Astrocyte of the spinal cord (primary cell): Measurements from ENCODE around the gene RRP7A.
"Not testable (repeated sequence)": the region's sequence is repeated elsewhere in the genome, so short reads cannot be mapped to it uniquely, and the experiment has no call there.

Source experiments
- DNase-seq: peaks from one replicate; pipeline ENCODE4 v3.0.0; 2011; ENCODE audit warnings: low read depth, low spot score
- H3K4me3 ChIP-seq: 2 replicates; pipeline ENCODE4 v1.5.1; 2011; ENCODE audit warnings: low read depth, mild to moderate bottlenecking, low read length, moderate library complexity
- in situ Hi-C: cut with HindIII; loops from 2 replicates; pipeline ENCODE4 v1.10.0; 2017; ENCODE audit warnings: low sequenced_read_pairs
- TF ChIP-seq, protein P1 (sequence below): IDR thresholded peaks from 2 replicates; pipeline ENCODE4 v1.5.1; 2012; ENCODE audit warnings: low read depth, mild to moderate bottlenecking, low read length, inconsistent platforms

RRP7A gene

DNA sequence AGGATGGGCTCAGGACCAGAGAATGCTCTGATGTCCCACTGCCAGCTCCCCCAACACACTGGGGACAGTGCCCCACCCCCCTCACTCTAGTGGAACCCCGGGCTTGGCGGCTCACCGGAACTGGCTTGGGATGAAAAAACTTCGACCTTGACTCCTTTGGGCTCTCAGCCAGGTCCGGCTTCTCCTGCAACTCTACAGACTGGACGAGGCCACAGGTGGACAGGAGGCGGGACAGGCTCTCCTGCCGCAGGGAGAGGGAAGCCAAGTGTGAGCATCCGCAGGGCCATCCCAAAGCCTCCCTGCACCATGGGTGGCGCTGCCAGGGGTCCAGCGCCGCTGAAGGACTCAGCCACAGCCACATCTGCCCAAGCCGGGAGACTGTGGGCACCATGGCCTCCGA lies 3.7 kb downstream of the RRP7A start:
- H3K4me3 ChIP-seq = no peak overlapping the region
- TF ChIP-seq, protein P1, sequence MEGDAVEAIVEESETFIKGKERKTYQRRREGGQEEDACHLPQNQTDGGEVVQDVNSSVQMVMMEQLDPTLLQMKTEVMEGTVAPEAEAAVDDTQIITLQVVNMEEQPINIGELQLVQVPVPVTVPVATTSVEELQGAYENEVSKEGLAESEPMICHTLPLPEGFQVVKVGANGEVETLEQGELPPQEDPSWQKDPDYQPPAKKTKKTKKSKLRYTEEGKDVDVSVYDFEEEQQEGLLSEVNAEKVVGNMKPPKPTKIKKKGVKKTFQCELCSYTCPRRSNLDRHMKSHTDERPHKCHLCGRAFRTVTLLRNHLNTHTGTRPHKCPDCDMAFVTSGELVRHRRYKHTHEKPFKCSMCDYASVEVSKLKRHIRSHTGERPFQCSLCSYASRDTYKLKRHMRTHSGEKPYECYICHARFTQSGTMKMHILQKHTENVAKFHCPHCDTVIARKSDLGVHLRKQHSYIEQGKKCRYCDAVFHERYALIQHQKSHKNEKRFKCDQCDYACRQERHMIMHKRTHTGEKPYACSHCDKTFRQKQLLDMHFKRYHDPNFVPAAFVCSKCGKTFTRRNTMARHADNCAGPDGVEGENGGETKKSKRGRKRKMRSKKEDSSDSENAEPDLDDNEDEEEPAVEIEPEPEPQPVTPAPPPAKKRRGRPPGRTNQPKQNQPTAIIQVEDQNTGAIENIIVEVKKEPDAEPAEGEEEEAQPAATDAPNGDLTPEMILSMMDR = no peak
- DNase-seq = no peak
- in situ Hi-C loops = no loop called here

DNA sequence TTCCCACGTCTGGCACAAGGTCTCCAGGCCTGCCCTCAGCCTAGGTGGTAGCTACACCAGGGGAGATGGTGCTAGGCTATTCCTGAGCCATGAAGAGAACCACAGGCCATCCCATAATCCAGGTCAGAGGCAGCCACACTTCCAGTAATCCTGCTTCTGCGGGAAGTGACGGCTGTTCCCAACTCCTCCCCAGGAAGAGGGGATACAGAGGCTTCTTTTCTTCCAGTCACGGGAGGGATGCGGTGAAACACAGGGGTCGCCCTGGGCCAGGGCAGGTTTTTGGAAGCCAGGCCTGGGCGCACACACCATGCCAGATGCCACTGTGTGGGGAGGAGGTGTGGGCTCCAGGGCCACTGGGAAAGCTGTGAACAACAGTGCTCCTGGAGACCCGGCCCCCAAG lies 4.3 kb downstream of the RRP7A start:
- in situ Hi-C loops, DNase-seq, H3K4me3 ChIP-seq: not testable (repeated sequence)

DNA sequence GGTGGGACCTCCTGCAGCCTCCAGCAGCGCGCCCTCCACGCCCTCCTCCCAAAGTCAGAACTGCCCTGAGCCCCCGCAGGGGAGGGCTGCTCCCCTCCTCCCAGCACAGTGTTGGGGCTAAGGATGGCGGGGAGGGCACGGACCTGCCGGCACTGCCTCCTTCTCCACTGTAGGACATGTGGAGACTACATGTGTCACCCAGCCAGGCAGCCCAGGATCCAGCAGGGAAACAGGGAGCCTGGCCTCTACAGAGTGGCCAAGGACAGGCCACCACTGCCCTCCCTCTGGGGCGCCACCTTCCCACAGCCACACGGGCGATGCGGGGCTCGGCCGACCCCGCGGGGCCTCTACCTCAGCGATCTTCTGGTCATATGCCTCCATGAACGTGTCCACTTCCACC lies 5.3 kb downstream of the RRP7A start:
- DNase-seq, H3K4me3 ChIP-seq, in situ Hi-C loops: not testable (repeated sequence)

DNA sequence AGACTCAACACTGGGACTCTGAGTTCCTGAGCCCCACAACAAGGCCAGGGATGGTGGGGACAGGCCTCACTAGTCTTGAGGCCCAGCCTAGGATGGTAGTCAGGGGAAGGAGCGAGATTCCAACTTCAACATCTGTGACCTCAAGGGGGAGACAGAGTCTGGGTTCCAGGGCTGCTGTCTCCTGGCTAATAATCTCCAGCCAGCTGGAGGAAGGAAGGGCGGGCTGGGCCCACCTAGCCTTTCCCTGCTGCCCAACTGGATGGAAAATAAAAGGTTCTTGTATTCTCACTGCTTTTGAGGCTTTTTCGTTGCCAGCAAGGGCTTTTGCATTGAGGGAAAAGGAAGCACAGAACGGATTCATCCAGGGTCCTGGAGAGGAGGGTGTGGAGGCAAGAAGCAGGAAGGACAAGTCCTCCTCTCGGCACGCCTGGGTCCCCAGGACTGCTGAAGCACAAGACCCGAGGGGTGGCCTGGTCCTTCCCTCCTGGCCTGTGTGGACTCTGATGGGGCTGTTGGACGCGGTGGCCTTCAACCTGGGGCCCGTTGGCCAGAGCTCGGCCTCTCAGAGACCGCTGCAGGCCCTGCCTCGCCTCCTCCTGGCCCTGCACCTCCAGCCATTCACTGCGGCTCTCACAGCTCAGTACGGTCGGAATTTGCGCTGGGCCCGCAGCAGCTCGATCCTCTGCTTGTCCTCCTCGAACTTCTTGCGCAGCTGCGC lies 7.2 kb downstream of the RRP7A start:
- in situ Hi-C loops, H3K4me3 ChIP-seq: not testable (repeated sequence)
- TF ChIP-seq, protein P1 = peak; percentile 27
- DNase-seq = peak; percentile 36

DNA sequence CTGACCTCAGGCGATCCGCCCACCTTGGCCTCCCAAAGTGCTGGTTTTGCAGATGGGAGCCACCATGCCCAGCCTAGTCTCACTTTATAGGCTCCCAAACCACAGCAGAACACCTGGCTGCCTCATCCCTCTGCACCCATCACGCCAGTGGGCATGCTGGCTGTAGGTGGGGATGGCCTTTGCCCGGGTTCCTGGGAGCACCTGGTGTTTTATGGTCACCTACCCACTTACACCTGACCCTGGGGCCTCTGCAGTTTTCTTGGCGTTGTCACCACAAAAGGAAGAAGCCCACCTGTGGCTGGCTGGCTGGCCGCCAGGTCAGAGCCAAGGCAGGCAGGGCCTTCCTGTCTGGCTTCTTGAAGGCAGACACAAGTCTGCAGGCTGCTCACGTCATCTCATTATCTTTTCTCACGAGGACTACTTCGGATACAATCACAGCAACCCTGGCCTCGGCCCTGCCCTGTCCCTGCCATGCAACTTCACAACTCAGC lies 8.2 kb downstream of the RRP7A start:
- DNase-seq = no peak
- no peak overlapping the region for H3K4me3 ChIP-seq
- in situ Hi-C loops = no loop called here
- TF ChIP-seq, protein P1 = no peak

DNA sequence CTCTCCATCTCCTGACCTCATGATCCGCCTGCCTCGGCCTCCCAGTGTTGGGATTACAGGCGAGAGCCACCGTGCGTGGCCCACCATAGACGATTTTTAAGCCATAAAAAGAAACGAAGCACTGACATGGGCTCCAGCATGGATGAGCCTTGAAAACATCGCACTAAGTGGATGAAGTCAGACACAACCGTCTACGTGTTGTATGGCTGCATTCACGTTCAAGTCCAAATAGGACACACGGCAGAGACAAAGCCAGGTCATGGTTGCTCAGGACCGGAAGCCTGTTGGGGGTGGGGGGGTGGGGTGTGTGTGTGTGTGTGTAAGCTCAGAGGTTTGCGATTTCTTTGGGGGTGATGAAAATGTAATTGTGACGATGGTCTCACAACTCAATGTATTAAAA lies 10.0 kb downstream of the RRP7A start:
- in situ Hi-C loops = no loop called here
- no peak overlapping the region for H3K4me3 ChIP-seq
- TF ChIP-seq, protein P1 = no peak
- DNase-seq = no peak

DNA sequence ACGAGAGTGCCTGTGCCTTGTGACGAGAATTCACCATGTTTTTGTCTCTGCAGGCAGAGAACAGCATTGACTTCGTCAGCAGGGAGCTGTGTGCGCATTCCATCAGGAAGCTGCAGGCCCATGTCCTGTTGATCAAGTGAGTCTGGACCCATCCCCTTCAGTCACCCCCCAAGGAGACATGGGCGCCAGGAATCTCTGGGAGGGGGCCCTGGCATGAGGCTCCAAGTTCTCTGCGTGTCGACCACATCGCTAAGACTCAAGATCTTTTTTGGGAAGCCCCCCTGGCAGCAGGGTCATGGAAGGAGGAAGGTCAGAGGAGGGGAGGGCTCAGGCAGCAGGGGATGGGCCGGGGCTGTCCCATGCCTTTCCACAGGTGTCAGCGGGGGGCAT lies 10.6 kb downstream of the RRP7A start:
- DNase-seq, H3K4me3 ChIP-seq, in situ Hi-C loops: not testable (repeated sequence)

DNA sequence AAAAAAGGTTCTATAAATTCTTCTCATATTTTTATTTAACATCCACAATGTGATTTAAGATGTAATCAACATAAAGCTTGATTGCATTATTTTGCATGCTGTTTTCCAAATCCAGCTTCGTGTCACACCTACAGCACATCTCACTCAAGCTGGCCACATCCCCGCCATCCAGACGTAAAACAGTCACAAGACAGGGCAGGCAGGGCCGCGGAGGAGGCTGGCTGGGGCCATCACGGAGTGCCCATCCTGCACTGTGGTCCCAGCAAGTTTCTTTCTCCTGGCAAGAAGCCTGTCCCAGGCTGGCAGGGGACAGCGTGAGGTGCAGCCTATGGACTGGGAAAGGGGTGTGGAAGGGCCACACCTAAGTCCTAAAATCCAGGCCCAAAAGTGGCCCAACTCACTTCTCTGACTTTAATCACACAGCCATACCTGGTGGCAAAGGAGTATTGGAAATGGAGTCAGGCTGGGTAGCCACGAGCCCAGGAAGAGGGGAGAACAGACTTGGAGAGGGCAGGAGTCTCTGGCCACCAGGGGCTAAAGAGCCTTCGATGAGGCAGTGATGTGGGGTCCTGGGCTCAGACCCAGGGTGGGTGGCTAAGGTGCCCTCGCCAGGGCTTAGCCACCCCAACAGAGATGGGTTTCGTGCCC lies 11.1 kb downstream of the RRP7A start:
- H3K4me3 ChIP-seq, DNase-seq, in situ Hi-C loops: not testable (repeated sequence)
